ENCODE results near the gene SUPT4H1. TPM values are rescaled to one million over a fixed set of nuclear protein-coding genes. Genes with fewer than 3 reads are reported as not detected.

SUPT4H1 gene
- total and polyA plus RNA-seq, 2 of the 4 experiments (the other 2 are of a cell fraction) = 51.6 to 129 TPM

DNA sequence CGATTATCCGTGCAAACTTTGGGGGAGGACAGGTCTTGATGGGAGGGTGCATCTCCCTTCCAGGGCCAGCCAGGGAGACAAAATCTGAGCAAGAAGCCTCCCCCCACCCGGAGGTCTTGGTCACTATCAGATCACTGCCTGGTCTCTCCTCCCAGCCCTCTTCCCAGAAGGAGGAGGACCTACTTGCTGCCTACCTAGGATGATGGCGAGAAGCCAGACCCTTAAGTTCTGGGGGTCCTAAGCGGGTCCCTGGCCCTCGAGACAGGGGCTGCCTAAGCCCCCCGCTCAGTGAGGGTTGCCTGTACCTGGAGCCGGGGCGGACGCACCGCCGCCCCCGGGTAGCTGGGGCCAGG, 28.0 kb downstream of the SUPT4H1 start:
- H3K9me3 ChIP-seq (ENCODE audit: control insufficient read depth, insufficient read depth, low read length) = no peaks in the 10 kb centered on the region
- H3K4me3 ChIP-seq (ENCODE audit: insufficient read depth, low read depth, low read length) = peak overlapping the region; percentile 62
- H2AFZ ChIP-seq (replicated peaks; ENCODE audit: low read length, poor library complexity) = peak overlapping the region; percentile 91

More for the DNA sequence above, 28.0 kb downstream of the SUPT4H1 start:
- Histone ChIP-seq H2AK9ac (replicated peaks; ENCODE audit: low read depth, low read length, poor library complexity) (peak overlapping the region; percentile 31), H3K79me1 (ENCODE audit: low read depth in 1 of 2, low read length in 2 of 2) (no peaks in the 10 kb centered on the region), H4K20me1 (ENCODE audit: insufficient read depth, low read length) (no peaks in the 10 kb centered on the region), H3K9me1 (ENCODE audit: insufficient read depth, low read length) (0 out of 2 replicates have a peak, but pooled peaks cover 2% of the 10 kb centered on the region), H3K9ac (ENCODE audit: low read depth, low read length) (peak overlapping the region; percentile 62), H3K36me3 (ENCODE audit: control insufficient read depth, insufficient read depth, low read length) (peaks cover 3% of the 10 kb centered on the region; the same call in 1 of the 2 replicates), H3K14ac (replicated peaks; ENCODE audit: low read depth, low read length) (peak overlapping the region; percentile 59; the same call in 1 of the 2 replicates), H4K5ac (ENCODE audit: low read depth, low read length) (peak overlapping the region; percentile 77), H3K23ac (ENCODE audit: low read depth, low read length) (0 out of 2 replicates have a peak overlapping the region, but pooled peaks have one; percentile 49), H4K91ac (ENCODE audit: insufficient read depth, low read depth, low read length) (peak overlapping the region; percentile 62), H2BK20ac (ENCODE audit: low read depth, low read length) (0 out of 2 replicates have a peak overlapping the region, but pooled peaks have one; percentile 35), H3K4me2 (ENCODE audit: low read depth, low read length) (peak overlapping the region; percentile 66), H3K4ac (ENCODE audit: low read depth, low read length) (peak overlapping the region; percentile 79), H4K8ac (ENCODE audit: low read depth in 2 of 2, low read length in 2 of 2) (peak overlapping the region; percentile 66 to 86), H3K4me1 (ENCODE audit: control insufficient read depth, insufficient read depth, low read length) (peaks cover 8% of the 10 kb centered on the region), H3K18ac (ENCODE audit: low read depth, low read length) (peak overlapping the region; percentile 6; the same call in 1 of the 2 replicates), H3K27me3 (ENCODE audit: control insufficient read depth, insufficient read depth, low read length) (peaks cover 5% of the 10 kb centered on the region; the same call in 1 of the 2 replicates), H3K27ac (ENCODE audit: insufficient read depth, low read length) (no peak overlapping the region; the same call in 1 of the 2 replicates), H3K56ac (ENCODE audit: extremely low read depth, insufficient read depth, low read length) (no peak overlapping the region), H2AK5ac (ENCODE audit: low read depth, low read length) (peak overlapping the region; percentile 50), H2BK120ac (ENCODE audit: low read depth, low read length) (peak overlapping the region; percentile 52; the same call in 1 of the 2 replicates), H2BK5ac (ENCODE audit: low read depth, low read length, poor library complexity, severe bottlenecking) (no peak overlapping the region), H2BK15ac (ENCODE audit: low read depth, low read length) (no peak overlapping the region)
- ATAC-seq (ENCODE audit: low read depth) = peak; percentile 4; the same call in 1 of the 2 replicates
- in situ Hi-C loops (cut with MboI; ENCODE audit: low sequenced_read_pairs) (no loop called here), intact Hi-C loops (cut with micrococcal nuclease) (loop anchor here (2.0 kb wide), 1 partner anchor 29 kb away; the partner anchor contains the start of gene SUPT4H1), dilution Hi-C loops (cut with HindIII; ENCODE audit: low sequenced_read_pairs, unreplicated experiment) (no loop called here)
- ChIA-PET POLR2A (ENCODE audit: unreplicated experiment) (no interaction called here), CTCF (interaction anchor here (0.5 kb wide), 1 partner anchor 125 kb away, joined by 3 read pairs; no protein-coding TSS in a partner anchor)
- WGBS, 2 experiments (ENCODE audit: extremely low coverage in 2 of 2, insufficient read length in 1 of 2) = 7% methylated on average over 3 of the region's 13 CpGs; no CpG with 5 or more reads in 1 of the 2 experiments
- TF ChIP-seq BHLHE40 (IDR thresholded peaks at IDR 0.05; ENCODE audit: low read depth, low read length) = no peak
- no TSS peak for BruUV-seq (replicated peaks)
- no peak for DNase-seq

Measured in IMR-90 (cell line).